Kidney tubule cell (primary cell): ENCODE data around the gene KMO.

Experiments
- DNase-seq: peaks from one replicate; pipeline ENCODE4 v3.0.0-alpha.2; 2018; ENCODE audit warnings: low spot score

The KMO gene

GRCh38 chr1:241536969-241537368, 4.8 kb downstream of the KMO start:
- DNase-seq = no peak

GRCh38 chr1:241542199-241542907, 10.2 kb downstream of the KMO start:
- no peak for DNase-seq

- DNase-seq = no peak
Observed at GRCh38 chr1:241548008-241548407, 15.8 kb downstream of the KMO start.

- DNase-seq = no peak
Observed at GRCh38 chr1:241550318-241550717, 18.1 kb downstream of the KMO start.

- no peak for DNase-seq
Observed at GRCh38 chr1:241551759-241552638, 19.8 kb downstream of the KMO start.

- DNase-seq = no peak
Observed at GRCh38 chr1:241553886-241554592, 21.9 kb downstream of the KMO start.

- DNase-seq = no peak
Observed at GRCh38 chr1:241555526-241555925, 23.3 kb downstream of the KMO start.

GRCh38 chr1:241557031-241557430, 24.9 kb downstream of the KMO start:
- no peak for DNase-seq

- DNase-seq = peak; percentile 44
Observed at GRCh38 chr1:241557551-241558193, 25.5 kb downstream of the KMO start.

- no peak for DNase-seq
Observed at GRCh38 chr1:241560146-241560848, 28.1 kb downstream of the KMO start.

GRCh38 chr1:241560849-241561187, 28.6 kb downstream of the KMO start:
- DNase-seq = no peak

- no peak for DNase-seq
Observed at GRCh38 chr1:241569848-241570247, 37.7 kb downstream of the KMO start.

- DNase-seq = no peak
Observed at GRCh38 chr1:241574154-241574553, 42.0 kb downstream of the KMO start.

- DNase-seq = no peak
Observed at GRCh38 chr1:241579434-241579833, 47.3 kb downstream of the KMO start.

- peak; percentile 36 for DNase-seq
Observed at GRCh38 chr1:241582921-241583321, 50.7 kb downstream of the KMO start.

- DNase-seq = no peak
Observed at GRCh38 chr1:241586905-241587512, 54.8 kb downstream of the KMO start.

- no peak for DNase-seq
Observed at GRCh38 chr1:241589521-241589920, 57.3 kb downstream of the KMO start.

- no peak for DNase-seq
Observed at GRCh38 chr1:241590719-241591118, 58.5 kb downstream of the KMO start.

GRCh38 chr1:241591317-241591716, 59.1 kb downstream of the KMO start:
- peak; percentile 89 for DNase-seq

- no peak for DNase-seq
Observed at GRCh38 chr1:241591736-241592135, 59.6 kb downstream of the KMO start.

GRCh38 chr1:241592273-241592958, 60.2 kb downstream of the KMO start:
- DNase-seq = peak; percentile 88
